Measurements from ENCODE around the gene CSNK1D.

Gene CSNK1D

GRCh38 chr17:82247182-82247823 lies 26.2 kb downstream of the CSNK1D start:
- TF ChIP-seq CTCF (IDR thresholded peaks at IDR 0.05; ENCODE audit: low read depth, low read length, poor library complexity, severe bottlenecking) (no peak), EZH2phosphoT487 (IDR thresholded peaks at IDR 0.05; ENCODE audit: borderline replicate concordance, low read length) (no peak)
- Histone ChIP-seq H3K36me3 (ENCODE audit: control insufficient read depth, low read length) (peaks cover 98% of the 10 kb centered on the region), H4K20me1 (ENCODE audit: control insufficient read depth, insufficient read depth, low read depth, low read length) (0 out of 2 replicates have a peak, but pooled peaks cover 6% of the 10 kb centered on the region), H3K4me2 (ENCODE audit: low read length) (no peak overlapping the region), H3K4me3 (ENCODE audit: low read length) (no peak overlapping the region), H3K79me2 (ENCODE audit: control insufficient read depth, low read length) (peaks cover 4% of the 10 kb centered on the region; the same call in 1 of the 2 replicates), H3K9me3 (ENCODE audit: control insufficient read depth, insufficient read depth, low read length) (no peaks in the 10 kb centered on the region), H3K27me3 (ENCODE audit: control insufficient read depth, low read length) (no peaks in the 10 kb centered on the region), H3K27ac (ENCODE audit: low read depth, low read length) (no peak overlapping the region), H3K9me2 (replicated peaks; ENCODE audit: control insufficient read depth, low read length) (no peaks in the 10 kb centered on the region), H3K4me1 (ENCODE audit: control insufficient read depth, low read length) (no peaks in the 10 kb centered on the region), H3F3A (ENCODE audit: control insufficient read depth, insufficient read depth) (peaks cover 2% of the 10 kb centered on the region; the same call in 1 of the 2 replicates)

GRCh38 chr17:82246365-82247181 lies 26.9 kb downstream of the CSNK1D start:
- Histone ChIP-seq H3K27ac (ENCODE audit: low read depth, low read length) (no peak overlapping the region), H3K4me3 (ENCODE audit: low read length) (no peak overlapping the region), H4K20me1 (ENCODE audit: control insufficient read depth, insufficient read depth, low read depth, low read length) (0 out of 2 replicates have a peak, but pooled peaks cover 6% of the 10 kb centered on the region), H3K9me2 (replicated peaks; ENCODE audit: control insufficient read depth, low read length) (no peaks in the 10 kb centered on the region), H3K9me3 (ENCODE audit: control insufficient read depth, insufficient read depth, low read length) (no peaks in the 10 kb centered on the region), H3K36me3 (ENCODE audit: control insufficient read depth, low read length) (peaks cover 94% of the 10 kb centered on the region), H3F3A (ENCODE audit: control insufficient read depth, insufficient read depth) (peaks cover 2% of the 10 kb centered on the region; the same call in 1 of the 2 replicates), H3K27me3 (ENCODE audit: control insufficient read depth, low read length) (no peaks in the 10 kb centered on the region), H3K4me2 (ENCODE audit: low read length) (no peak overlapping the region), H3K4me1 (ENCODE audit: control insufficient read depth, low read length) (no peaks in the 10 kb centered on the region), H3K79me2 (ENCODE audit: control insufficient read depth, low read length) (peaks cover 4% of the 10 kb centered on the region; the same call in 1 of the 2 replicates)
- TF ChIP-seq EZH2phosphoT487 (IDR thresholded peaks at IDR 0.05; ENCODE audit: borderline replicate concordance, low read length) (no peak), CTCF (IDR thresholded peaks at IDR 0.05; ENCODE audit: low read depth, low read length, poor library complexity, severe bottlenecking) (no peak)

- H3K9me2 ChIP-seq (replicated peaks; ENCODE audit: control insufficient read depth, low read length) = no peaks in the 10 kb centered on the region
- no peaks in the 10 kb centered on the region for H3K9me3 ChIP-seq (ENCODE audit: control insufficient read depth, insufficient read depth, low read length)
- TF ChIP-seq EZH2phosphoT487 (IDR thresholded peaks at IDR 0.05; ENCODE audit: borderline replicate concordance, low read length) = no peak
- TF ChIP-seq CTCF (IDR thresholded peaks at IDR 0.05; ENCODE audit: low read depth, low read length, poor library complexity, severe bottlenecking) = no peak
- H3K79me2 ChIP-seq (ENCODE audit: control insufficient read depth, low read length) = peaks cover 4% of the 10 kb centered on the region; the same call in 1 of the 2 replicates
- H3K36me3 ChIP-seq (ENCODE audit: control insufficient read depth, low read length) = peaks cover 93% of the 10 kb centered on the region
- no peaks in the 10 kb centered on the region for H3K4me1 ChIP-seq (ENCODE audit: control insufficient read depth, low read length)
- no peaks in the 10 kb centered on the region for H3K27me3 ChIP-seq (ENCODE audit: control insufficient read depth, low read length)
- 0 out of 2 replicates have a peak, but pooled peaks cover 6% of the 10 kb centered on the region for H4K20me1 ChIP-seq (ENCODE audit: control insufficient read depth, insufficient read depth, low read depth, low read length)
- no peak overlapping the region for H3K4me3 ChIP-seq (ENCODE audit: low read length)
- peaks cover 2% of the 10 kb centered on the region; the same call in 1 of the 2 replicates for H3F3A ChIP-seq (ENCODE audit: control insufficient read depth, insufficient read depth)
- H3K27ac ChIP-seq (ENCODE audit: low read depth, low read length) = no peak overlapping the region
- no peak overlapping the region for H3K4me2 ChIP-seq (ENCODE audit: low read length)
These were observed 27.5 kb downstream of the CSNK1D start for GRCh38 chr17:82246040-82246364.
